Endodermal cell (in vitro differentiated cells): ENCODE results near the gene TRPM6. TPM values are rescaled to one million over a fixed set of nuclear protein-coding genes. Genes with fewer than 3 reads are reported as not detected.
A peak's percentile ranks its signal among the peaks of the same experiment; 100 is the strongest.

ENCODE experiments used
- DNase-seq: peaks from one replicate; pipeline ENCODE4 v3.0.0-alpha.2; 2017
- H3K27ac ChIP-seq: 2 replicates; pipeline ENCODE4 v1.5.1; 2013; ENCODE audit warnings: mild to moderate bottlenecking, low read depth, low read length, moderate library complexity
- H3K27me3 ChIP-seq: 2 replicates; pipeline ENCODE4 v1.6.1; 2013; ENCODE audit warnings: mild to moderate bottlenecking, low read length, moderate library complexity; ENCODE audit not compliant: insufficient read depth, control insufficient read depth, poor library complexity, severe bottlenecking
- H3K36me3 ChIP-seq: 2 replicates; pipeline ENCODE4 v1.7.0; 2013; ENCODE audit warnings: mild to moderate bottlenecking, low read length, moderate library complexity; ENCODE audit not compliant: control insufficient read depth, insufficient read depth
- H3K4me1 ChIP-seq: one replicate; pipeline ENCODE4 v1.7.0; 2013; ENCODE audit warnings: low read length; ENCODE audit not compliant: control insufficient read depth, insufficient read depth
- H3K4me3 ChIP-seq: 2 replicates; pipeline ENCODE4 v1.5.1; 2013; ENCODE audit warnings: mild to moderate bottlenecking, low read length, moderate library complexity
- H3K9ac ChIP-seq: 2 replicates; pipeline ENCODE4 v1.6.1; 2013; ENCODE audit warnings: mild to moderate bottlenecking, low read length, moderate library complexity; ENCODE audit not compliant: poor library complexity, severe bottlenecking; ENCODE audit errors: extremely low read depth
- H3K9me3 ChIP-seq: 2 replicates; pipeline ENCODE4 v1.6.1; 2013; ENCODE audit warnings: mild to moderate bottlenecking, low read length, moderate library complexity; ENCODE audit not compliant: control insufficient read depth
- H3K27ac Mint-ChIP-seq: 2 replicates; pipeline ENCODE4 v1.8.0; 2020; ENCODE audit warnings: mixed read lengths
- H3K27me3 Mint-ChIP-seq: 2 replicates; pipeline ENCODE4 v1.8.0; 2021; ENCODE audit warnings: mild to moderate bottlenecking, mixed read lengths; ENCODE audit not compliant: insufficient read depth
- H3K36me3 Mint-ChIP-seq: 2 replicates; pipeline ENCODE4 v1.8.0; 2020; ENCODE audit warnings: low read depth, mixed read lengths
- H3K4me1 Mint-ChIP-seq: 2 replicates; pipeline ENCODE4 v1.8.0; 2020; ENCODE audit warnings: mixed read lengths
- H3K4me3 Mint-ChIP-seq: 2 replicates; pipeline ENCODE4 v1.8.0; 2020; ENCODE audit warnings: mild to moderate bottlenecking, moderate library complexity, mixed read lengths
- H3K9me3 Mint-ChIP-seq: 2 replicates; pipeline ENCODE4 v1.8.0; 2020; ENCODE audit warnings: mild to moderate bottlenecking, mixed read lengths
- WGBS, 2 experiments: methylation state at CpG; one replicate each; pipeline versions ENCODE4 v1.1.5 to v1.1.7; 2013; ENCODE audit warnings: missing lambda C conversion rate in 2 of 2, mixed read lengths in 1 of 2; ENCODE audit not compliant: insufficient coverage in 1 of 2, insufficient read length in 1 of 2; 5-methylcytosine and 5-hydroxymethylcytosine counted together
- total RNA-seq, 2 donors: library from RNA; stranded (reverse); fragmentation: NEBNext Ultra II Directional in 1 of 2; extraction: Animal tissue kit (Norgen Biotek cat#: 25700) in 1 of 2; gene quantifications; 2 replicates in 1 of 2; 3 replicates in 1 of 2; pipeline ENCODE4 v1.2.1, GENCODE V29; 2021
- TF ChIP-seq, protein P1 (sequence below): fragments of 200-600 bp; sonication (generic); conservative IDR thresholded peaks from 2 replicates; pipeline ENCODE4 v1.5.0; 2021; ENCODE audit warnings: antibody characterized with exemption, mild to moderate bottlenecking

The TRPM6 gene
- total RNA-seq, 2 donors from 2014 or later = 1.2 to 1.7 TPM

DNA sequence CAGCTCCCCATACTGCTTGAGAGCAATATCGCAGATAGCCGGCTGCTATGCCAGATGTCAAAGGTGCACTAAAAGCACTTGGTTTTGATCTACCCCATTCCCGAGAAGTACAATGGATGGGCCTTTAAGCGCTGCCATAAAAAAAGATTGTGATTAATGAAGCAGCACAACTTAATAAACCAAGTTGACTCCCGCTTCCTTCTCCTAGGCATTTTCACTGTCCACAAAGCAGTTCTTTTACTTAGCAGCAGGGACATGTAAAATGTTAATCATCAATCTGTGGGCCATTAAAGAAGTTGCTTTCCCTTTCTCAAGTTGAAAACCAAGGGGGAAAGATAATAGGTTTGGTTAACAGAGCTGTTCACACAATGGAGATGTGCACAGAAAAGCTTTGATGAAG is 176.4 kb downstream of the TRPM6 start:
- Mint-ChIP-seq H3K9me3 (no peaks in the 10 kb centered on the region), H3K4me3 (no peak overlapping the region), H3K36me3 (no peaks in the 10 kb centered on the region), H3K27ac (no peak overlapping the region), H3K4me1 (no peaks in the 10 kb centered on the region), H3K27me3 (no peaks in the 10 kb centered on the region)
- 91 to 100% methylated on average over 4 to 5 of the region's 5 CpGs for WGBS, 2 experiments
- Histone ChIP-seq H3K4me3 (no peak overlapping the region), H3K4me1 (no peaks in the 10 kb centered on the region), H3K36me3 (no peaks in the 10 kb centered on the region), H3K9ac (no peak overlapping the region), H3K27ac (no peak overlapping the region), H3K9me3 (no peaks in the 10 kb centered on the region), H3K27me3 (no peaks in the 10 kb centered on the region)
- TF ChIP-seq, protein P1, sequence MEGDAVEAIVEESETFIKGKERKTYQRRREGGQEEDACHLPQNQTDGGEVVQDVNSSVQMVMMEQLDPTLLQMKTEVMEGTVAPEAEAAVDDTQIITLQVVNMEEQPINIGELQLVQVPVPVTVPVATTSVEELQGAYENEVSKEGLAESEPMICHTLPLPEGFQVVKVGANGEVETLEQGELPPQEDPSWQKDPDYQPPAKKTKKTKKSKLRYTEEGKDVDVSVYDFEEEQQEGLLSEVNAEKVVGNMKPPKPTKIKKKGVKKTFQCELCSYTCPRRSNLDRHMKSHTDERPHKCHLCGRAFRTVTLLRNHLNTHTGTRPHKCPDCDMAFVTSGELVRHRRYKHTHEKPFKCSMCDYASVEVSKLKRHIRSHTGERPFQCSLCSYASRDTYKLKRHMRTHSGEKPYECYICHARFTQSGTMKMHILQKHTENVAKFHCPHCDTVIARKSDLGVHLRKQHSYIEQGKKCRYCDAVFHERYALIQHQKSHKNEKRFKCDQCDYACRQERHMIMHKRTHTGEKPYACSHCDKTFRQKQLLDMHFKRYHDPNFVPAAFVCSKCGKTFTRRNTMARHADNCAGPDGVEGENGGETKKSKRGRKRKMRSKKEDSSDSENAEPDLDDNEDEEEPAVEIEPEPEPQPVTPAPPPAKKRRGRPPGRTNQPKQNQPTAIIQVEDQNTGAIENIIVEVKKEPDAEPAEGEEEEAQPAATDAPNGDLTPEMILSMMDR = no peak
- DNase-seq = no peak

DNA sequence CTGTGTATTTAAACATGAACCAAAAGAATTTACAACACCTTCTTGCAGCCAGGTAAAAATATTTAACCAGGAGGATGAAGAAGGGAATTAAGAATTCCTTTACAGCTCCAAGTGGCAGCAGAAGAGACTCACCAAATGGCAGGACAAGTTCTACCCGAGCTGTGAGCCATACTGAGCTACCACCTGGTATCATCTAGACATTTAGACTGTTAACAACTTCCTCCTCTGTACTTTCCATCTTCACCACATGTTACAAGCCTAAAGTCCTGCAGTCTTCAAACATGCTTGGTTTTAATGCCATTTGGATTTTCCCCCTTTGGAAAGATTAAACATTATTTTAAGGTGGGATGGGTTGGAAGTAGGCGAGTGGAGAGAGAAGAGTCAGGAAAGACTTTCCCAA is 190.2 kb downstream of the TRPM6 start:
- no peaks in the 10 kb centered on the region for H3K4me1 Mint-ChIP-seq

DNA sequence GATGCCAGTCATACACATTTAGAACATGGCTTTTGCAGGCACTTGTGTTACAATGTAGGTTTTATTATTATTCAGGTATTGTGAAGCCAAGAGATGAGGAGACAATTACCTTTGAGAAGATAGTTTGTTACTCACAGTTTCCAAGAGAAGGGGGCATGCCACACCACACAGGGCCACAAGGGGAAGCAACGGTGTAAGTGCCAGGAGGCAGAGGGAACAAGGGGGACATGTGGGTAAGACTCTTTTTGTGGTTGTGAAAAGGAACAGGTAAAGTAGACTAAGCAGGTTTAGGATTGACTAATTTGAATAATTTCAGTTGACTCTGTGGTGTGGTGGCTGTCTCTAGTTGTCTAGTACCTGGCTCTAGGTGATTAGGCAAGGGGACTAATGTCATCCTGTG is 191.2 kb downstream of the TRPM6 start:
- H3K27me3 Mint-ChIP-seq = no peaks in the 10 kb centered on the region
- H3K9me3 ChIP-seq = no peaks in the 10 kb centered on the region
- H3K4me1 Mint-ChIP-seq = no peaks in the 10 kb centered on the region
- no peak overlapping the region for H3K9ac ChIP-seq
- WGBS, 2 experiments = 83 to 88% methylated on average over 1 of the region's 1 CpG
- H3K9me3 Mint-ChIP-seq = no peaks in the 10 kb centered on the region
- H3K27ac ChIP-seq = no peak overlapping the region
- no peaks in the 10 kb centered on the region for H3K36me3 Mint-ChIP-seq
- H3K36me3 ChIP-seq = no peaks in the 10 kb centered on the region
- H3K27me3 ChIP-seq = no peaks in the 10 kb centered on the region
- H3K4me1 ChIP-seq = no peaks in the 10 kb centered on the region
- no peak overlapping the region for H3K27ac Mint-ChIP-seq
- DNase-seq = peak; percentile 62
- no peak overlapping the region for H3K4me3 ChIP-seq
- TF ChIP-seq, protein P1 = peak; percentile 71
- H3K4me3 Mint-ChIP-seq = no peak overlapping the region

More for the DNA sequence above, 190.2 kb downstream of the TRPM6 start:
- Histone ChIP-seq H3K4me3 (no peak overlapping the region), H3K4me1 (no peaks in the 10 kb centered on the region), H3K36me3 (no peaks in the 10 kb centered on the region), H3K27me3 (no peaks in the 10 kb centered on the region), H3K9me3 (no peaks in the 10 kb centered on the region), H3K9ac (no peak overlapping the region), H3K27ac (no peak overlapping the region)
- DNase-seq = no peak
- Mint-ChIP-seq H3K27me3 (no peaks in the 10 kb centered on the region), H3K4me3 (no peak overlapping the region), H3K9me3 (no peaks in the 10 kb centered on the region), H3K36me3 (no peaks in the 10 kb centered on the region), H3K27ac (no peak overlapping the region)
- WGBS, 2 experiments = 79% methylated on average over 1 of the region's 2 CpGs; no CpG with 5 or more reads in 1 of the 2 experiments
- TF ChIP-seq, protein P1 = no peak
